Thoracic aorta (tissue), 2 donors: Measurements from ENCODE around the gene HCFC1. TPM values are rescaled to one million over a fixed set of nuclear protein-coding genes. Genes with fewer than 3 reads are reported as not detected.
"Not testable (repeated sequence)": the region's sequence is repeated elsewhere in the genome, so short reads cannot be mapped to it uniquely, and the experiment has no call there.

ENCODE experiments used
- ATAC-seq: fragments of 150-250 bp; one replicate; pipeline ENCODE4 v1.8.0; 2017; ENCODE audit warnings: low read depth; ENCODE audit not compliant: insufficient number of reproducible peaks, low FRiP score
- DNase-seq: peaks from one replicate; pipeline ENCODE4 v3.0.0-alpha.2; 2020; ENCODE audit warnings: low spot score
- H3K27ac ChIP-seq, 2 donors: fragments of 200-600 bp; sonication (generic); 1 replicate in 1 of 2; 2 replicates in 1 of 2; pipeline ENCODE4 v1.5.1; 2016; ENCODE audit warnings: mild to moderate bottlenecking in 2 of 2, moderate library complexity in 2 of 2
- H3K27me3 ChIP-seq: fragments of 200-600 bp; sonication (generic); replicated peaks from 2 replicates; pipeline ENCODE4 v1.6.0; 2016; ENCODE audit warnings: mild to moderate bottlenecking; ENCODE audit not compliant: insufficient read depth
- H3K36me3 ChIP-seq: fragments of 200-600 bp; sonication (generic); one replicate; pipeline ENCODE4 v1.5.1; 2016
- H3K4me1 ChIP-seq, 2 donors: fragments of 200-600 bp; sonication (generic); 1 replicate in 1 of 2; 2 replicates in 1 of 2; pipeline versions ENCODE4 v1.5.1 to v1.6.0; 2016; ENCODE audit warnings: low read depth in 2 of 2, mild to moderate bottlenecking in 1 of 2; ENCODE audit not compliant: control insufficient read depth in 1 of 2
- H3K4me3 ChIP-seq: fragments of 200-600 bp; sonication (generic); 2 replicates; pipeline ENCODE4 v1.5.1; 2016; ENCODE audit warnings: mild to moderate bottlenecking
- H3K9me3 ChIP-seq: fragments of 200-600 bp; sonication (generic); 2 replicates; pipeline ENCODE4 v1.5.1; 2016
- total RNA-seq, 2 donors: library from RNA; depleted of rRNA; stranded (reverse); fragments of >200 nt; gene quantifications; one replicate each; pipeline versions ENCODE4 v1.1.0 to v1.2.3, GENCODE V29; 2016
- TF ChIP-seq, protein P1 (sequence below): fragments of 200-600 bp; sonication (generic); IDR thresholded peaks from one replicate; pipeline ENCODE4 v1.5.1; 2019; ENCODE audit warnings: antibody characterized with exemption

Gene HCFC1
- total RNA-seq, 2 donors from 2014 or later: 51.6 to 58.9 TPM

DNA sequence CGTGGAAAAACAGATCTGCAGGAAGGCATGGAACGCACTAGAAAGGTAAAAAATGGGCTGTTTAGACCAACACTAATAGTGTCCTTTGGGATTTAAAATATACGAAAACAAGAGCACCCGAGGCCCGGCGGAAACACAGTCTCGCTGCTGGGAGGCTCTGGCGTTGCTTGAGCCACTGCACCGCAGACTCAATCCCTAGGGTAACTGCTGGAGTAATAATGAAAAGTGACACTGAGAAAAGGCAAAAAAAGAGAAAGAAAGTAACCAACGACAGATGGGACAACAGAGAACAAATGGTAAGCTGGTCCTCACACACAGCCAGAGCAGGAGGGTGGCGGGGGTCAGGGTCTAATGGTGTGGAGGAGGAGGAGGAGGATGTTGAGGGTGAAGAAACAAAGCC, 32.7 kb upstream of the HCFC1 start:
- Histone ChIP-seq H3K4me3 (no peak overlapping the region), H3K4me1 (no peaks in the 10 kb centered on the region), H3K36me3 (no peaks in the 10 kb centered on the region), H3K9me3 (no peaks in the 10 kb centered on the region), H3K27ac (no peak overlapping the region), H3K27me3 (no peaks in the 10 kb centered on the region)
- no peak for DNase-seq
- TF ChIP-seq, protein P1, sequence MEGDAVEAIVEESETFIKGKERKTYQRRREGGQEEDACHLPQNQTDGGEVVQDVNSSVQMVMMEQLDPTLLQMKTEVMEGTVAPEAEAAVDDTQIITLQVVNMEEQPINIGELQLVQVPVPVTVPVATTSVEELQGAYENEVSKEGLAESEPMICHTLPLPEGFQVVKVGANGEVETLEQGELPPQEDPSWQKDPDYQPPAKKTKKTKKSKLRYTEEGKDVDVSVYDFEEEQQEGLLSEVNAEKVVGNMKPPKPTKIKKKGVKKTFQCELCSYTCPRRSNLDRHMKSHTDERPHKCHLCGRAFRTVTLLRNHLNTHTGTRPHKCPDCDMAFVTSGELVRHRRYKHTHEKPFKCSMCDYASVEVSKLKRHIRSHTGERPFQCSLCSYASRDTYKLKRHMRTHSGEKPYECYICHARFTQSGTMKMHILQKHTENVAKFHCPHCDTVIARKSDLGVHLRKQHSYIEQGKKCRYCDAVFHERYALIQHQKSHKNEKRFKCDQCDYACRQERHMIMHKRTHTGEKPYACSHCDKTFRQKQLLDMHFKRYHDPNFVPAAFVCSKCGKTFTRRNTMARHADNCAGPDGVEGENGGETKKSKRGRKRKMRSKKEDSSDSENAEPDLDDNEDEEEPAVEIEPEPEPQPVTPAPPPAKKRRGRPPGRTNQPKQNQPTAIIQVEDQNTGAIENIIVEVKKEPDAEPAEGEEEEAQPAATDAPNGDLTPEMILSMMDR: no peak
- ATAC-seq: no peak

DNA sequence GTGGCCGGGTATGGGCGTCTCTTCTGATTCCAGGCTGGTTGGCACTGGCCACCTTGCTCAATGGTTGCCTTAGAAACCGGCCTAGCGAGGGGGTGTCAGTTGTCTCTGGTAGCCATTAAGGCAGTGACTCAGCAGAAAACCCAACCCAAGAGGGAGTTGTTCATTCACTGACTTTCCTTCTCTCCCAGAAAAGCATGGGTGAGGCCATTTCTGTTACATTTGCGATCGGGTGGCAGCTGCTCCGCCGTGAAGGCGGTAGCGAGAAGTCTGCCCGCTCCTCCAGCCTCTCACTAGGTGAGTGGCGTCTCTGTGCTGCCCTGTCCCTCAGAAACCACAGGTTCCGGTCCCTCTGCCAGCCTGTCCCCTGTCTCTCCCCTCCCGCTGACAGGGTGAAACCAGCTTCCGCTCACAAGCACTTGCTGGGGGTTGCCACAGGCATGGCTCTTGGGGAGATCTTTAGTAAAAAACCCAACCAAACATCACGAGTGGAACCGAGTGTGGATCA, 30.6 kb upstream of the HCFC1 start:
- TF ChIP-seq, protein P1: no peak
- Histone ChIP-seq H3K9me3 (no peaks in the 10 kb centered on the region), H3K27ac (no peak overlapping the region), H3K4me3 (no peak overlapping the region), H3K36me3 (no peaks in the 10 kb centered on the region), H3K27me3 (no peaks in the 10 kb centered on the region), H3K4me1 (no peaks in the 10 kb centered on the region)
- ATAC-seq (no peak), DNase-seq (no peak)

DNA sequence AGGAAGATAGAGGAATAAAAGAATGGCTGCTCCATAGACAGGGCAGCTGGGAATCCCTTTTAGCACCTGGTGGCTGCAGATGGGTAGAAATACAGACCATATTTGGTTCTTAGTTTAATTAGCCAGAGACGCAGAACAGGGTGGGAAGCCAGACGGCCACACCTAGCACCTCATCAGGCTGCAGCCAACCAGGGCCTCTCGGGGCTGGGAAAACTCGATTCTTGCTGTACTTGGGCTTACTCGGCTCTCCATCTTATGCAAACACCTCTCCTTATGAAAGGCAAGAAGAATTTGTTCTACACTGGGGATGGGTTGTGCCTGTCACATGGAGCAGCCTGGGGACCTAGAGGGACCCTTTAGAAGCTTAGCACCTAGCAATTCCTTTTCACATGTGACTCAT, 28.4 kb upstream of the HCFC1 start:
- Histone ChIP-seq H3K9me3 (no peaks in the 10 kb centered on the region), H3K4me1 (no peaks in the 10 kb centered on the region), H3K36me3 (no peaks in the 10 kb centered on the region), H3K27me3 (no peaks in the 10 kb centered on the region), H3K4me3 (no peak overlapping the region), H3K27ac (no peak overlapping the region)
- DNase-seq (no peak), ATAC-seq (no peak)
- TF ChIP-seq, protein P1: no peak

DNA sequence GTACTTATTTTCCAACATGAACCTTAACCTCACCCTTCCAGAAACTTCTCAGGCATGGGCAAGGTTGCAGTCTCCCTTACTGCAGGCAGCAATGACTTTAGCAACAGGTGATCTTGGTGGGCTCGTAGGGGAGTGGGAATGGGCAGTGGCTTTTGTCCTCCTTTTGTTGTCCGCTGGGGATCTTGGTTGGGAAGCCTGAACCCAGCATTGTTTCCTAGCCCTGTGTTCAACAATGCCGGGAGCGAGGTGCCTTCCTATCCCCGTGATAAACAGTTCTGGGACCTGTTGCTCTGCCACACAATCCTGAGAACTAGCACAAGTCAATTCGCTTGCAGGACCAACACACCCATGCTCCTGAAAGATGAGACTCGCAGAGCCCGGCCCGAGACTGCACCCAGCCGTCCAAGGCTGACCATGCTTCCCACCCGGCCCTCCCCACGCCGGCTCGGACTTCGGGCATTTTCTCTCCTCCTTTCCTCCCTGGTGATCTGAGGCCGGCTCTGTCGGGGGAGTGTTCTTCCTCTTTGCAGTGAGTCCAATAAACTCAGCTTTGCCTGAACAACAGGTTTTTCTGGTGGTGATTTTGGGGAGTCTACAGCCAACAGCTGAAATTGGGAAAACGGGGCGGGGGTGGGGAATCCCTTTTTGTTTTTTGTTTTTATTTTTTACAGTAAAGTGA, 27.9 kb upstream of the HCFC1 start:
- no peak for ATAC-seq
- no peak for DNase-seq
- H3K27ac ChIP-seq: no peak overlapping the region
- no peaks in the 10 kb centered on the region for H3K36me3 ChIP-seq
- no peaks in the 10 kb centered on the region for H3K4me1 ChIP-seq
- TF ChIP-seq, protein P1: no peak
- no peak overlapping the region for H3K4me3 ChIP-seq
- H3K27me3 ChIP-seq: no peaks in the 10 kb centered on the region
- H3K9me3 ChIP-seq: no peaks in the 10 kb centered on the region

DNA sequence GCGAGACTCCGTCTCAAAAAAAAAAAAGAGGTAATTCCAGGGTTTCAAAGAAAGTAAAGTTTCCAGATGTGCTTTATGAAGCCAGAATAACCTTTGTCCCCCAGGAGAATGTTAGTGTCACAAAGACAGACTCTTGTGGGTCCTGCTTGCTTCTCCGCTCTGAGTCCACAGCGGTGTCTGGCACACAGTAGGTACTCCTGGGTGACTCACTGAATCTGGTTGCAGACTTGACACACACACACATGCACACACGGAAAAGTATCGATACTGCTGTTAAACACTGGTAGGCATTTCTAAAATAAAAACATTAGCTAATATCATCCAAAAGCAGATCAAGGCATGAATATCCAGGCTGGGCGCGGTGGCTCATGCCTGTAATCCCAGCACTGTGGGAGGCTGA, 23.9 kb upstream of the HCFC1 start:
- TF ChIP-seq, protein P1: no peak
- Histone ChIP-seq H3K27me3 (no peaks in the 10 kb centered on the region), H3K27ac (no peak overlapping the region), H3K9me3 (no peaks in the 10 kb centered on the region), H3K4me3 (no peak overlapping the region), H3K36me3 (no peaks in the 10 kb centered on the region), H3K4me1 (no peaks in the 10 kb centered on the region)
- DNase-seq (no peak), ATAC-seq (no peak)

DNA sequence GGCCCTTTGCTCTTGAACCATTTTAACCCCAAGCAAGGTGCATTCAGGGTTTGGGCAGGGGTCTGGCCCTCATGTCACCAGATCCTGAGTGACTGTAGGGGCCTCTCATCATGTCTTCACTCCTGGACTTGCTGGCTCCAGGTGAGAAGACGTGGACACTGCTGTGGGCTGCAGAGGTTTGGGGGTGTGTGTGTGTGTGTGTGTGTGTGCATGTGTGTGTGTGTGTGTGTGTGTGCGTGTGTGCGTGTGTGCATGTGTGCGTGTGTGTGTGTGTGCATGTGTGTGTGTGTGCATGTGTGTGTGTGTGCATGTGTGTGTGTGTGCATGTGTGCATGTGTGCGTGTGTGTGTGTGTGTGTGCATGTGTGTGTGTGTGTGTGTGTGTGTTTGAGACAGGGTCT, 22.8 kb upstream of the HCFC1 start:
- ATAC-seq, H3K4me1 ChIP-seq, H3K27ac ChIP-seq: not testable (repeated sequence)

More for the DNA sequence above, 22.8 kb upstream of the HCFC1 start:
- not testable (repeated sequence) for H3K9me3 ChIP-seq, H3K4me3 ChIP-seq, H3K27me3 ChIP-seq, H3K36me3 ChIP-seq, DNase-seq
